Measurements from ENCODE around the gene TMEM139. TPM values are rescaled to one million over a fixed set of nuclear protein-coding genes. Genes with fewer than 3 reads are reported as not detected.

Gene TMEM139
- total RNA-seq: 1 to 10 TPM in 1 of 2 donors, under 1 TPM in 1; 0.86 to 1.9 TPM

DNA sequence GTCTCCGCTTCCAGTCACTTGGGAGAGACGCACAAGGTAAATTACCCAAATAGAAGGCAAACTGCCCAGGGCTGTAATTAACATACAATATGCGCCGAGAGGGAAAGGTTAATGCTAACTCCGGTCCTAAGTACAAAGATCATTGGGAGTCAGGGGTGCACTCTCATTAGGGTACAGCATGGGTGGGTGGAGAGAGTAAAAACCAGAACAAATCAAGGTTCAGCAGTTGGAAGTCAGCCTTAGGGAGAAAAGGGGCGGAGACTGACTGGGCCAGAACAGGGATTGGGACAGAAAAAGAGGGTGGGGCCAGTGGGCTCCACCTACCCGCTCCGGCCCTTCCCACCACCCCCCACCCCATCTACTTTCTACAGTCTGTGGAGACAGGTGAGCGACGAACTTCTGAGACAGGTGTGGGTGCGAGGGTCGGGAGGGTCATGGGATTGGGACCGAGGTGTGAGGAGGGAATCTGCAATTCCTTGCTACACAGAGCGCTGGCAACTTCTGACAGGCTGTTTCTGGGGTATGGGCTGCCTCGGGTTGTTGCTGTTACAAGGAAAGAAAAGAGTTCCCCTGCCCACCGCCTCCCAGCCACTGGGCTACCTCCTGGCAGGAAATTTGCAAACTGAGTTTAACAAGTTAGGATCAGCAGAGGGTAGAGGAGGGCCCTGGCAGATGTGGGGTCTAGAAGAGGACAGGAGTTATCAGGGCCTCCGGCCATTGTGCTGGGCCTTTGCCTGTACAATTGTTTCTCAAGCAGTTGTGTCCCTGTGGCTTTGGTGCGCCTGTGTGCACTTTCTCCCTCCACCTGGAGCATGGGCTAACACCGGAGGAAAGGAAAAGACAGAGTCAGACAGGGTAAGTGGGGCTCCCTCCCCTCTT, at the start of gene TMEM139:
TMEM139 (plus strand) TSS at position 368 of the 879 bp plus-strand sequence. CDS start 1,000 bp downstream, outside the sequence.
- Mint-ChIP-seq H3K4me3 (peak within 1 kb of the TSS; percentile 8), H3K27ac (no peak within 1 kb of the TSS), H3K36me3 (ENCODE audit: low read depth) (peaks cover 14% of the 10 kb centered on the region), H3K27me3 (no peaks in the 10 kb centered on the region), H3K4me1 (peaks cover 29% of the 10 kb centered on the region), H3K9me3 (no peaks in the 10 kb centered on the region)
- ATAC-seq (replicated peaks): no peak

DNA sequence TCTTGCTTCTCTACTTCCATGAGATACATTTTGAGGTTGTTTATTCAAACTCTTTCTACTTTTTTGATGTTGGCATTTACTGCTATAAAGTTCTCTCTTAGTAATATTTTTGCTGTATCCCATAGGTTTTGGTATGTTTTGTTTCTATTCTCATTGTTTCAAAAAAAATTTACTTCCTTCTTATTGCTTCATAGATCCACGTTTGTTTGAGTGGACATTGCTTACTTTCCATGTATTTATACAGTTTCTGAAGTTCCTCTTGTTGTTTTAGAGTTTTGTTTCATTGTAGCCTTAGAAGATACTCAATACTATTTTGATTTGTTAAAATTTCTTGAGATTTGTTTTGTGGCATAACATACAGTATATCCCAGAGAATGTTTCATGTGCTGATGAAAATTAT, 49.2 kb upstream of the TMEM139 start:
- peaks cover 24% of the 10 kb centered on the region for H3K9me3 Mint-ChIP-seq
- H3K4me3 Mint-ChIP-seq: no peak overlapping the region
- peaks cover 15% of the 10 kb centered on the region for H3K27me3 Mint-ChIP-seq

DNA sequence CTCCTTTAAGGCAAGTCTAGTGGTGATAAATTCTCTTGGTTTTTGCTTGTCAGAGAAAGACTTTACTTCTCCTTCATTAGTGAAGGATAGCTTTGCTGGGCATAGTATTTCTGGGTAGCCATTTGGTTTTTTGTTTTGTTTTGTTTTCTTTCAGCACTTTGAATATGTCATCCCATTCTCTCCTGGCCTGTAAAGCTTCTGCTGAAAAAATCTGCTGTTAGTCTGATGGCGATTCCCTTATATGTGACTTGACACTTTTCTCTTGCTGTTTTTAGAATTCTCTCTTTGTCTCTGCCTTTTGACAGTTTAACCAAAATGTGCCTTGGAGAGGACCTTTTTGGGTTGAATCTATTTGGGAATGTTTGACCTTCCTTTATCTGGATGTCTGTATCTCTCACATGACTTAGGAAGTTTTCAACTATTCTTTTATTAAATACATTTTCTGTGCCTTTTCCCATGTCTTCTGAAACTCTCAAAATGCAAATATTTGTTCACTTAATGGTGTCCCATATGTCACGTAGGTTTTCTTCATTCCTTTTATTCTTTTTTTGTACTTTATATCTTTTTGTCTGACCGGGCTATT, 48.3 kb upstream of the TMEM139 start:
- peaks cover 24% of the 10 kb centered on the region for H3K9me3 Mint-ChIP-seq

More for the DNA sequence above, 49.2 kb upstream of the TMEM139 start:
- H3K4me1 Mint-ChIP-seq: peaks cover 5% of the 10 kb centered on the region
- no peaks in the 10 kb centered on the region for H3K36me3 Mint-ChIP-seq (ENCODE audit: low read depth)
- ATAC-seq (replicated peaks): no peak
- no peak overlapping the region for H3K27ac Mint-ChIP-seq

DNA sequence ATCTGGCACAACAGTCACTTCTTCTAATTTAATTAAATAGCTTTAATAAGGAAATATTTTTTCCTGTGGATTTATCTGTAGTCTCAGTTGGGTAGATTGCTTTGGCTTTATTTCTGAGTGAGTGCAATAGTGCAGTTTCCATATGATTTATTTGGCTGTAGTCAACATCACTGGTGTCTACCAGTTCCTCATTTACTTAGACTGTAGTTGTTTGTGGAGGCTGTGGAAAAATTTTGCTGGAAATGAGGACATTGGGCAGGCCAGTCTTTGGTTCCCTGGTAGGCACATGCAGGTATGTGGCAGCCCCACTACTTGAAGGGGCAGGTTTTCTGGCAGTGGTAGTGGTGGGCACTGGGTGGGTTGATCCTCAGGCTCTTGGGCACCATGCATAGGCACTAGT, 47.4 kb upstream of the TMEM139 start:
- H3K27ac Mint-ChIP-seq: no peak overlapping the region
- H3K36me3 Mint-ChIP-seq (ENCODE audit: low read depth): no peaks in the 10 kb centered on the region
- H3K9me3 Mint-ChIP-seq: peaks cover 24% of the 10 kb centered on the region
- H3K4me1 Mint-ChIP-seq: peaks cover 5% of the 10 kb centered on the region
- ATAC-seq (replicated peaks): no peak
- H3K27me3 Mint-ChIP-seq: peaks cover 15% of the 10 kb centered on the region
- no peak overlapping the region for H3K4me3 Mint-ChIP-seq

More for the DNA sequence above, 48.3 kb upstream of the TMEM139 start:
- H3K4me3 Mint-ChIP-seq: no peak overlapping the region
- no peaks in the 10 kb centered on the region for H3K36me3 Mint-ChIP-seq (ENCODE audit: low read depth)
- H3K27ac Mint-ChIP-seq: no peak overlapping the region
- peaks cover 15% of the 10 kb centered on the region for H3K27me3 Mint-ChIP-seq
- no peak for ATAC-seq (replicated peaks)
- peaks cover 5% of the 10 kb centered on the region for H3K4me1 Mint-ChIP-seq

DNA sequence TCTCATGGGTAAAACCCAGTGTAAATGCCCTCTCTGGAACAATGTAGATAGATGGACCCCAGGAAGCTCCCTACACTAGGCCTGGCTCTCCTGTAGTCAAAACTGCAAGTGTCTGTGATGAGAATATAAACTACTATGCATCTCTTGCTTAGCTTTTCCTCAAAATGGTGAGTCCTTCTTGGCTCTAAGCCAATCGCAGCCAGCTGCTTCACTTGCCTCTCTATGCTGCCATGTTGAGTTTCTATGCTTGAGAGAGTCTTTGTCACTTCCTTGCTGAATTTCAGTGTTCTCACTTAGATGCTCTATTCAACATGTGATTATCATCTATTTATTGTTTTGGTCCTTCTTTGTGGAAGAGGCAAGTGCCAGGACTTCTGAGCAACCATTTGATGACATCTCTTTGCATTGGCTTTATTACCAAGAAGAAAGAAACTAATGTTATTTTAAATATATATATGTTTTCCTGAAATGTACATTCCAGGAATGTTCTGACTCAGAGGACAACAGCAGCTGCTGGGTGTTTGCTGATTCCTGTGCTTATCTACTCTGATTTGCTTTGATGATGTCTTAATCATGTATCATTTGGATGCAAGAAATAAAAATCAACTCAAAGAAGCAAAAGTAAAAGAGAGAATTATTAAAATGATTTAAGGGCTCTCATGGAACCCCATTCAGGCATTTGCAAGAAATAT, 46.3 kb upstream of the TMEM139 start:
- peaks cover 5% of the 10 kb centered on the region for H3K4me1 Mint-ChIP-seq
- H3K27me3 Mint-ChIP-seq: peaks cover 15% of the 10 kb centered on the region
- peaks cover 24% of the 10 kb centered on the region for H3K9me3 Mint-ChIP-seq
- ATAC-seq (replicated peaks): no peak
- no peak overlapping the region for H3K27ac Mint-ChIP-seq
- no peak overlapping the region for H3K4me3 Mint-ChIP-seq
- H3K36me3 Mint-ChIP-seq (ENCODE audit: low read depth): no peaks in the 10 kb centered on the region

DNA sequence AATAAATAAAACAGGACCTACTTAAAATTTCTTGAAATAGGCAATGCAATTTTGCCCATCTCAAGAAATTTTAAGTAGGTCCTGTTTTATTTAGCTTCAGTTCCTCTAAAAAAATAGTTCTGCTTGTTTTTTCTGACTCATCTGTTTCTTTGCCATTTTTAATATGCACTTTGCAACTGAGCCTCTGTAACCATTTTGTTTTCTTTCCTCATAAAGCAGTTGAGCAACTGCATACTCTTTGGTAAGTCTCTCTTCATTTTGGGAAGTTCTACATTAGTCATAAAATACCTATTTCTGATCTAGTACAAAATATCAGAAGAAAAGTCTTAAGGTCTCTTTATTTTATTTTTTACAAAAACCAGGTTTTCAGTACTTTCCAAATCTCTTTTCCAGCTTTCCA, 44.9 kb upstream of the TMEM139 start:
- H3K4me1 Mint-ChIP-seq: peaks cover 14% of the 10 kb centered on the region
- H3K4me3 Mint-ChIP-seq: no peak overlapping the region
- peaks cover 24% of the 10 kb centered on the region for H3K9me3 Mint-ChIP-seq
- H3K36me3 Mint-ChIP-seq (ENCODE audit: low read depth): no peaks in the 10 kb centered on the region
- H3K27ac Mint-ChIP-seq: peak overlapping the region; percentile 49
- peaks cover 15% of the 10 kb centered on the region for H3K27me3 Mint-ChIP-seq
- peak; percentile 46 for ATAC-seq (replicated peaks)

DNA sequence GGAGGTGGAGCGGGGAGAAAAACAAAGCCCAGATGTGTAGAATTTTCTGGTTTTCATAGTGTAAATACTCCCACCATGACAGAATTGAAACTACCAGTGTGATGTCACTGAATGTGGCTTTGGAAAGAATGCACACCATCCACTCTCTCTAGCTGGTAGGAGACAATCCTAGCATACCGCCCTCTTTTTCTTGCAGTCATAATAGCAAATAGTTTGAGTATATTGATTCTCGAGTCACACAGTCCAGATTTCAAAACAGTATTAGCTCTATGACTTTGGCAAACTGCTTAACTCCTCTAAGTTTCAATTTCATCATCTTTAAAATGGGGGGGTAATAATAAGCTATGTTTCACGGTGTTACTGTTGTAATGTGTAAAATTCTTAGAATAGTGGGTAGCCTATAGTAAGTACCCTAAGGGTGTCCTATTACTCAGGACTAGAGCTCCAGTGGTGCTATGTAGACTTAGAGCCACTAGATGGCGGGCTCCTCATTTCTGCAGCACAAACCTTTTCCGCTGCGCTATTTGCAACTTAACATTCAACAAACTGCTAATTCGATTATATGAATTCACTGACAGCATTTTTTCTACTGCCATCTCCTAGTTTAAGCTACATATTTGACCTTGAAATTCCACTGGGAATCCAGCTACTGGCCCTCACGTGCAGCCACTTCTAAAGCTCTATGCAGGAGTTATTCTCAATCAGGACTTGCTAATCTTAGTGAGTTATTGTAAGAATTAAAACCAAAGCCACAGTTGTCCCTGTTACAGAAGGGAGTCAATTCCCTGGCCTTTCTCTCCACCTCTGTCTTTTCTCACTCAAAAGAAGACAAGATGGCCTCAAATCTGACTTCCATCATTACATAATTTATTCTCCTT, 44.2 kb upstream of the TMEM139 start:
- peaks cover 20% of the 10 kb centered on the region for H3K9me3 Mint-ChIP-seq
- H3K27ac Mint-ChIP-seq: peak overlapping the region; percentile 49
- H3K4me1 Mint-ChIP-seq: peaks cover 18% of the 10 kb centered on the region
- no peaks in the 10 kb centered on the region for H3K36me3 Mint-ChIP-seq (ENCODE audit: low read depth)
- peak; percentile 71 for ATAC-seq (replicated peaks)
- peak overlapping the region; percentile 50 for H3K4me3 Mint-ChIP-seq
- peaks cover 11% of the 10 kb centered on the region for H3K27me3 Mint-ChIP-seq

DNA sequence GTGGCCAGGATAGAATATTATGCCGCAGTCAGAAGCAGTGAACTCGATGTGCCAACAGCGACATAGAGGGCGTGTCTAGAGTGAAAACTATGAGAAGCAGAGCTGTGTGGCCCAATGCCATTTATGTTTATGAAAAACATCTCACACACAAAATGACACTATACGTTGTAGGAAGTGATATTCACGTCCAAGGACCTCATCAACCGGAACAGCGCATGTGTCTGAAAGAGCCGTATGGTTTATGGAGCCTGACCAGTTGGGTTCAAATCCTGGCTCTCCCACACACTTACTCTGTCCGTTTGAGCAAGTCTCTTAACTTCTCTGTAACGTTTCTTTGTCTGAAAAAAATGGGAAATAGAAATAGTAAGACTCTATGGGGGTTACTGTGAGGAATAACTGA, 42.5 kb upstream of the TMEM139 start:
- Mint-ChIP-seq H3K9me3 (peaks cover 2% of the 10 kb centered on the region), H3K4me3 (no peak overlapping the region), H3K4me1 (peaks cover 36% of the 10 kb centered on the region), H3K27ac (no peak overlapping the region), H3K27me3 (peaks cover under 1% of the 10 kb centered on the region), H3K36me3 (ENCODE audit: low read depth) (no peaks in the 10 kb centered on the region)
- ATAC-seq (replicated peaks): no peak

DNA sequence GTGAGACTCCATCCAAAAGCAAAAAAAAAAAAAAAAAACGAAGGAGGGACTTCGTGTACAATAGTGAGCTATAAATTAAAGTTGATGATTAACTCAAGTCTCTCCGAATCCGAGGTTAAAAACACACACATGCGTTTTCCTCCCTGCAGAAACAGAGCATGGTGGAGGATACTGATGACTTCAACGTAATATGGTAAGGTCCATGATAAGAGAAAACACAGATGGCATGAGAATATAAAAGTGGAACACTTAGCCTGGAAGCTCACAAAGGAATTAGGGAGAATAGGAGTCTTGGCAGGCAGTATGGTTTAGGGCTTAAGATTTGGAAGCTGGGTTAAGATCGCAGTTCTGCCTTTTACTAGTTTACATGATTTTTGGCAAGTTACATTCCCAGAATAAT, 41.6 kb upstream of the TMEM139 start:
- Mint-ChIP-seq H3K9me3 (no peaks in the 10 kb centered on the region), H3K36me3 (ENCODE audit: low read depth) (no peaks in the 10 kb centered on the region), H3K27ac (no peak overlapping the region), H3K27me3 (no peaks in the 10 kb centered on the region), H3K4me3 (no peak overlapping the region), H3K4me1 (peaks cover 38% of the 10 kb centered on the region)
- no peak for ATAC-seq (replicated peaks)

DNA sequence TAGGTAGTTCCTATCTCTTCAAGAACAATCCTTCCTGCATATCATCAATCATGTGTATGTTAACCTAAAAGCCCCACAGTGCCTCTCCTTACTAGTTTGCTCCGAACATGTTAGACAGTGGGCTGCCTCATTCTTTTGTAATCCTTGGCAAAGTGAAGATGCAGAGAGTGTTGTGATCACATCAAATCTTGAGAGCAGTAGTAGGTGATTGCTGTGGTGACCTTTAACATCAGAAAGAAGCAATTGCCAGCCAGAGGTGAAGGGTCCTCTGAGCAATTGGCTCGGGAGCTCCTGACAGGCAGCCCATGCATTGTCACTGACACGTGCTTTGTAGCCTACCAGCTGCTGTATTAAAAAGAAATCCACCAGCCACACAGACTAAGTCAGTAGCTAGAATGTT, 41.1 kb upstream of the TMEM139 start:
- ATAC-seq (replicated peaks): no peak
- Mint-ChIP-seq H3K27me3 (no peaks in the 10 kb centered on the region), H3K4me3 (peak overlapping the region; percentile 63), H3K27ac (peak overlapping the region; percentile 68), H3K9me3 (no peaks in the 10 kb centered on the region), H3K4me1 (peaks cover 38% of the 10 kb centered on the region), H3K36me3 (ENCODE audit: low read depth) (no peaks in the 10 kb centered on the region)

DNA sequence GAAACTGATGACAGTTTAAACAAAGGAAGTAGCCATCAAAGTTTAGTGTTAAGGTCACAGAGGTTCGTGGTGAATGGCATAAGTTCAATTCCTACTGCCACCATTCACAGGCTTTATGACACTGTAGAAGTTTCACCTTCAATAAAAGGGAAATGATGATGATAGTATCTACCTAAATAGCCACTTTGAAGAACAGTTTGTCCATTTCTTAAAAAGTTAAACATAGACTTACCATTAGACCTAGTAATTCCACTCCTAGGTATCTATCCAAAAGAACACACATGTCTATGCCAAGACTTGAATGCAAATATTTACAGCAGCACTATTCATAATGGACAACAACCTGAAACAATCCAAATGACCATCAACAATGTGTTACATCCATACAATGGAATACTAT, 40.4 kb upstream of the TMEM139 start:
- Mint-ChIP-seq H3K9me3 (no peaks in the 10 kb centered on the region), H3K36me3 (ENCODE audit: low read depth) (no peaks in the 10 kb centered on the region), H3K4me3 (peak overlapping the region; percentile 63), H3K27me3 (no peaks in the 10 kb centered on the region), H3K27ac (peak overlapping the region; percentile 68), H3K4me1 (peaks cover 38% of the 10 kb centered on the region)
- ATAC-seq (replicated peaks): no peak

DNA sequence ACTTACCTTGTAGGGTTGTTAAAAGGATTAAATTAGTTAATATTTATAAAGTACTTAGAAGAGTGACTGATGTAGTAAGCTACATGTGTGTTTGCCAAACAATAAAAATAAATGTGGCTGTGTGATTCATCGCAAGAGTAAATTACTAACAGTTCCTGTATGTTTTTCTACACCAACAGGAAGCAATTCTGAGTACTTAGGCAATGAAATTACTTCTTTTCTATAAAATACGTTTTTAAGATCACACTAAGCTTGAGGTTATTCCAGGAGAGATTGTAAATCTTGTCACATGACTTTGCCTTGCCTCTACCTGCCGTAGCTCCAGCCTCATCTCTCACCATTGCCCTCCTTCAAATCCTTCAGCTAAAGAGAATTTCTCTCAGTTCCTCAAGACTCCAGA, 39.6 kb upstream of the TMEM139 start:
- Mint-ChIP-seq H3K4me1 (peaks cover 46% of the 10 kb centered on the region), H3K9me3 (no peaks in the 10 kb centered on the region), H3K27me3 (no peaks in the 10 kb centered on the region), H3K27ac (peak overlapping the region; percentile 86), H3K36me3 (ENCODE audit: low read depth) (no peaks in the 10 kb centered on the region), H3K4me3 (peak overlapping the region; percentile 63)
- ATAC-seq (replicated peaks): peak; percentile 81

DNA sequence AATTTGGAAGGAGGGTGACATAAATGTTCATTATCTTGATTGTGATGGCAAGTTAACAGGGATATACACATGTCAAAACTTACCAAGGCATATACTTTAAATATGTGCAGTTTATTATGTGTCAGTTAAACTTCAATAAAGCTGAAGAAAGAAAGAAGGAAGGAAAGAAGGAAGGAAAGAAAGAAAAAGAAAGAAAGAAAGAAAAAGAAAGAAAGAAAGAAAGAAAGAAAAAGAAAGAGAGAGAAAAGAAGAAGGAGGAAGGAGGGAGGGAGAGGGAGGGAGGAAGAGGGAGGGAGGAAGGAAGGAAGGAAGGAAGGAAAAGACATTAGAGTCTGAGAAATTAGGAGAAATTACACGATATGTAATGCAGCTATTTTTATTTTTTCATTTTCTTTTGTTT, 37.4 kb upstream of the TMEM139 start:
- no peaks in the 10 kb centered on the region for H3K36me3 Mint-ChIP-seq (ENCODE audit: low read depth)
- no peak for ATAC-seq (replicated peaks)
- H3K27ac Mint-ChIP-seq: peak overlapping the region; percentile 86
- H3K27me3 Mint-ChIP-seq: no peaks in the 10 kb centered on the region
- peaks cover 5% of the 10 kb centered on the region for H3K9me3 Mint-ChIP-seq
- H3K4me1 Mint-ChIP-seq: peaks cover 64% of the 10 kb centered on the region
- H3K4me3 Mint-ChIP-seq: peak overlapping the region; percentile 63

All from activated T-helper 17 cell treated with anti-CD3 and anti-CD28 coated beads, Interleukin-2, amount 50 U/mL, for 72 hours (primary cell).